GM21619 (cell line): Measurements from ENCODE around the gene PPME1.

ENCODE experiments used
- ATAC-seq: cut with Tn5 transposase; IDR thresholded peaks from one replicate; pipeline ENCODE4 v1.9.1; 2021; ENCODE audit not compliant: unreplicated experiment

PPME1 gene

DNA sequence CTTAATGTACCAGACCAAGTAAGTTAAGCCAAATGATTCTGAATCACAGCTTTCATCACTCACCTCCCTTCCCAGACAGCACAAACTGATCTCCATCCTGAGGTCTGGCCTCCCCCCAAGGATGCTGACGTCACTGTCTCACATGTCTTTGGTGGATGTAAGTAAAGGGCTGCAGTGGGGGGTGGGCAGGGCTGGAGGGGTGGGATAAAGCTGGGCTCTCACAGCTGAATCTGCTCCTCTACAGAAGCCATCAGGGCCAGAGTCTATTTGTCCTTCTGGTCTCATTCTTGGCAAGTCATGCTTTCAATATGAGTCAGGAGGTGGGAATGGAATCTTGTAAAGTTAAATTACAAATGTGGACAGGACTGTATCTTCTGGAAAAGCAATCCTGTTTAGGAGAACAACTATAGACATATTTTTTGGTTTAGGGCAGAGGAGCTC is 107.7 kb downstream of the PPME1 start:
- no peak for ATAC-seq

DNA sequence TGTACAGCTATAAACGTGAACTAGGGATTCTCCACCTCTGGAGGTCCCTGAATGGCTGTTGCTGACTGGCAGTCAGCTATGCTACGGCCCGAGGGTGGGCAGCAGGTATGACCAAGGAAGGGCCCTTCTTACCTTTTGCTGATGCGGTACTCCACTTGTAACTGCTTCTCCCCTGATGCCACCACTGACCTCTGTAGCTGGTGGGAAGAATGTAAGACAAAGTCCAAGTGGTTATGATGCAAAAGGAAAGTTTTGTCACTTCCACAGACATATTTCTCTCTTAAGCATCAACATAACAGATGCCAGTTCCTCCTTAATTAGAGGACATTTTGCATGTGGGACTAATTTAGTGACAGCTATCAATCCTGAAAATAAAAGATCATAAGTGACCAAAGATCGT is 108.2 kb downstream of the PPME1 start:
- ATAC-seq = no peak

DNA sequence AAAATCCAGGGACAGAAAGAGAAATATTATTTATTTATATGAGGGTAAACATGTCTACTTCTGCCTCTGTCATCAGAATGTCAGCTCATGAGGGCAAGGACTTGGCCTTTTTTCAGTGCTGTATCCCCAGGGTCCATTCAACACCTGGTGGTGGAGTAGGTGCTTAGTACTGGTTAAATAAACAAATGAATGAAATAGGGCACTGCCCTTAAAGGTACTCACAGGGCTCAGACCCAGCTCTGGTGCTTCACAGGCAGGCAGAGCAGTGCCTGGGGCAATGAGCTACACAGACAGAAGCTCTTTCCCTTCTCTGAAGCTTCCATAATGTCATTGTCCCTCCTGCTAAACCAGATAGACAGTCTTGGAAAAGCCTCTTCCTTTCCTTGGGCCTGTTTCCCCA is 109.4 kb downstream of the PPME1 start:
- no peak for ATAC-seq

DNA sequence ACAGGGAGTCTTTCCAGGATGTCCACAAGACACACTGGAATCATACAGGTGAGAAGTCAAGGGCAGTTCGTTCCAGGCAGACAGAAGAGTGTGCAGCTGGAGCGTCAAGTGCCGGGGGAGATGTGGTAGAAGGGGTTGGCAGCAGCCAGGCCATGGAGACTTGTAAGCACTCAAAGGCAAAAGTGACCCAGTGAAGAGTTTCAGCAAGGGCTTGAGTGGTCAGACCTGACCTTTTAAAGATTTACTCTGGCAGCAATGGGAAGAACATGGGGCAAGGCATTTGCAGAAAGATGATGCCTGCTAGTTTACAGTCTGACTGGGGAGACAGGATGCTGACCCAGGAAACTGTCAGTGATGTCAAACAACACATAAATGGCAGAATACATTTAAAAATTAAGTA is 111.3 kb downstream of the PPME1 start:
- ATAC-seq = no peak

DNA sequence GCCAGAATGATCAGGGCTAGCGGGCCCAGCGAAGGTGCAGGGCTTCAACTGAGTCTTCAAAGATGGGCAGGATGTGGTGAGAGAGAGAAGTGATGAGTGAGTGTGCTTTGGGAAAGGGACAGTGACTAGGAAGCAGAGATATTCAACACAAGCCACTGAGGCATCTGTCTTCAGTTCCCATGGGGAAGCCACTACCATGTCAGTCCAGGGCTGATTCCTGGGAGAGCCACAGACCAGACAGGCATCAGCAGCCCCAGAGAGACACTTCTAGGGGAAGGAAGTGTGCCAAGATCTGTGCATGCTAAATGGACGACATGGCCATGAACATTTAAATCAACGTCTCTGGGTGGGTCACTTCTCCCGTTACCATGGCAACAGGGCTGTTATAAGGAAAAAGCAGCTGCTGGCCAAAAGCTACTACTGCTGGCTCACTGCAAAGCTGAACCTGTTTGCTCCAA is 111.9 kb downstream of the PPME1 start:
- no peak for ATAC-seq

DNA sequence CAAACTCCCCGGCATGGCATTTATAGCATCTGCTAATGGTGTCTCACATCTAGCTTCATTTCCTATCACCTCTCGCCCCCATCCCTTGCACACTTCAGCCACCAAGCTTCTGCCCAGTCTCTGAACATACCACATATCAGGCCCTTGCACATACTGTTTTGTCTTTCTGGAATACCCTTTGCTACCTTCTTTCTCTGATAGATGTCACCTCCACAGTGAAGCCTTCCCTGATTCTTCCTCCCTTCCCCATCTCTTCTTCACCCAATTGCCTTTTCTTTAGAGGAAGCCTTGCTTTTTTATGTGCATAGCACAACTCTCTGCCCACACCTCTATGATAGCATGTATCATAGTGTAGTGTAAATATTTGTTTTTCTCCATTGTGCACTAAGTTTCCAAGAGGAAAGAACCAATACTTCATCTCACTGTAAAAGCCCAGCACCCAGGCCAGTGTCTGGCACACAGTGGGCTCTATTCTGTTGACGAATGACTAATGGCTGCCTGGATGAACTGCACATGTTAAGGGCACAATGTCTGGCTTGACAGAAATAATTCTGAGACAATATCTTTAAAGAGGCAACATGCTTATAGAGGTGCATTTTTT is 112.6 kb downstream of the PPME1 start:
- ATAC-seq = no peak

DNA sequence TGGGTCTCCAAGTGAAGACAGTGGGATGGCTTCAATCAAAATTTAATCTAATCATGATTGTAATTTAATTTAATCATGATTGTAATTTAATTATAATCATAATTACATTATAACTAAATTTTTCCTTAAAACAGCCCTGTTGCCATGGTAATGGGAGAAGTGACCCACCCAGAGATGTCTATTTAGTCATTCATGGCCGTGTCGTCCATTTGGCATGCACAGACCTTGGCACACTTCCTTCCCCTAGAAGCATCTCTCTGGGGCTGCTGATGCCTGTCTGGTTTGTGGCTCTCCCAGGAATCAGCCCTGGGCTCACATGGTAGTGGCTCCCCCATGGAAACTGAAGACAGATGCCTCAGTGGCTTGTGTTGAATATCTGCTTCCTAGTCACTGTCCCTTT is 113.4 kb downstream of the PPME1 start:
- no peak for ATAC-seq

DNA sequence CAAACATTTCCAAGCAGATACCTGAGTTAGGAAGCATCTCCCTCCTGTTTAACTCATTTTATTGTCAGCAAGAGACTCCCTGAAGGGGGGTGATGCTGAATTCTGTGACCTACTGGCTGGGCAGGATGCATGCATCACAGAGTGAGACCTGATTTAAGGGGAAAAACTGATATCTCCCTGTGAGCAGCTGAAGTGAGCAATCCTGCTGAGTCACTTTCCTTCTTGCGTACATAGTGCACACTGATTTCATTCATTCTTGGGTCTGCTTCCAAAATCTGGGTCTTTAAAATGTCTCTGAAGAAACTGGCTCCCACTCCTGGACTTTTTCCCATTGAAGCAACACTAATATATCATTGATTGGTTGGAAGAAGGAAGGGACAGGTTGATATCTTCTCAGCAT is 117.1 kb downstream of the PPME1 start:
- ATAC-seq = no peak

DNA sequence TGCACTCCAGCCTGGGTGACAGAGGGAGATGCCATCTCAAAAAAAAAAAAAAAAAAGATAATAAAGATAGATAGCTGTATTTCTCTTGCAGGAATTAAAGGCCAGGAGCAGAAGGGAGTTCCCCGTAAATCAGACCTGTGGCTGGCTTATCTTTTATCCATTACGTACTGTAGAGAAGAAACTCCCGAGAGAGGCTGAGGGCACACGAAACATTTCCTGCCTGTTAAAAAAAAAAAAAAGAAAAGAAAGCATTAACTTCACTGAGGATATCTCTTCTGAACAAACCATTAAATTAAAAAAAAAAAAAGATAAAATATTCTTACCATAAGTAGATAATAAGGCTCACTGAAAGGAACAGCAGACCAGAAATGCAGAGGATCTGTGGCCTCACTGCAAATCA is 117.8 kb downstream of the PPME1 start:
- ATAC-seq = no peak

DNA sequence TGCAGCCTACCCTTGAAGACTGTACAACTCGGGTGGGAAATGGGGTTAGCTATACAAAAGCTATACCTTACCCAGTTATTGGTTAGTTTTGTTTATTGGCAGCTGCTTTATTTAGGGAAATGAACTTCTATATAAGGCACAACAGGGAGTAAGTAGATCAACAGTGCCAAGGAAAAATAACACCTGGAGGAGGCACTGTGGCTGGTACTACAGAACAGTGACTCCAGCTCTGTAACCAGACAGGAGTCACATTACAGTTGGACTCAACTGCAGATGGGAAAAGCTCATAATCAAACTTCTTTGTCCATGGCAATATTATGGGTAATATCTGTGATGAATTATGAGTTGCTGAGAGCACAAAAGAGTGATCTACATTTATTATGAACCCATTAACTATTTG is 126.4 kb downstream of the PPME1 start:
- ATAC-seq = no peak

DNA sequence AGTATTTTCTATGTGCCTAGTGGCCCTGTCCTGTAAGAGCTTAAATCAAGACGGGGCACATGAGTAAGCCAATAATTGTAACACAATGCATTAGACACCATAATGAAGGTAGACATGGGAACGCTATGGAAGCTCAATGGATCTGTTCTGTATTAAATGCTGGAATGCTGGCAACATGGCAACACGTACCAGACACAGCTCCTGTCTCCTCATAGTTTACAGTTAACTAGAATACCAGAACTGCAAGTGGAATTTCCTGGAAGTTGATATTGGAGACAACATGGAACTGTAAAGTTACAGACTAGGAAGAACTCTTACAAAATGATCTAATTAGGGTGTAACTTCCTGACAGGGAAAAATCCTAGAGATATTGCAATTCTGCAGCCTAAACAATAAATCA is 127.9 kb downstream of the PPME1 start:
- no peak for ATAC-seq
